ENCODE data around the gene C12orf43.

- TF ChIP-seq POLR2AphosphoS5 (IDR thresholded peaks at IDR 0.05) (no peak), CTCF (IDR thresholded peaks at IDR 0.05) (no peak)
These were observed 45.5 kb upstream of the C12orf43 start for GRCh38 chr12:121061831-121062230.

Measured in breast epithelium (tissue), 3 donors.